COLO668 (cell line): Measurements from ENCODE around the gene CFAP97D2.
"Not testable (repeated sequence)": the region's sequence is repeated elsewhere in the genome, so short reads cannot be mapped to it uniquely, and the experiment has no call there.

Experiments
- DNase-seq: peaks from one replicate; lab custom pipeline; 2025; ENCODE audit not compliant: unreplicated experiment; lab: John Stamatoyannopoulos, UW

CFAP97D2 gene

DNA sequence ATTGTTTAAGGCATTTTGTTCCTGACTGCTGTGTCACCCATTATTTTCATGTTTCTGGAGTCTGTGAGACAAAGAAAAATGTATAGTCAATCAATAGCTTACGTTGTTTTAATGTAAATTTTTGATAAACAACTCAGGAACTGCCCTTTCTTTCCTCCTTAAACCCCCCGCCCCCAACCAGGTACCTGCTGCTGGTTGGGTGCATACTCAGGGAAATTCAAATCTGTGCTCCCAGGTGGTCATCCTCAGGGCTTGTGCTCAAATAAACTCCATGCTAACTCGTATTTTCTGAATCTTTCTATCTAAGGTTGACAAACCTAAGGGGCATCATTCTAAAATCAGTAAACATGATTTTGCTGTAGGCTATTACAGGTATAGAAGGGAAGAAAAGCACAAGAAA lies 51.5 kb downstream of the CFAP97D2 start:
- no peak for DNase-seq

DNA sequence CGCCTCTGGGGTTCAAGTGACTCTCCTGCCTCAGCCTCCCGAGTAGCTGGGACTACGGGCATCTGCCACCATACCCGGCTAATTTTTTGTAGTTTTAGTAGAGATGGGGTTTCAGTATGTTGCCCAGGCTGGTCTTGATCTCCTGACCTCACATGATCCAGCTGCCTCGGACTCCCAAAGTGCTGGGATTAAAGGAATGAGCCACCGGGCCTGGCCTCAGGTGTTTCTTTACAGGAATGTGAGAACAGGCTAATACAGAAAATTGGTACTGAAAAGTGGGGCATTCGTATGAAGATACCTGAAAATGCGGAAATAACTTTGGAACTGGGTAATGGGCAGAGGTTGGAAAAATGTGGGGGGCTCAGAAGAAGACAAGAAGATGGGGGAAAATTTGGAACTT lies 52.8 kb downstream of the CFAP97D2 start:
- no peak for DNase-seq

DNA sequence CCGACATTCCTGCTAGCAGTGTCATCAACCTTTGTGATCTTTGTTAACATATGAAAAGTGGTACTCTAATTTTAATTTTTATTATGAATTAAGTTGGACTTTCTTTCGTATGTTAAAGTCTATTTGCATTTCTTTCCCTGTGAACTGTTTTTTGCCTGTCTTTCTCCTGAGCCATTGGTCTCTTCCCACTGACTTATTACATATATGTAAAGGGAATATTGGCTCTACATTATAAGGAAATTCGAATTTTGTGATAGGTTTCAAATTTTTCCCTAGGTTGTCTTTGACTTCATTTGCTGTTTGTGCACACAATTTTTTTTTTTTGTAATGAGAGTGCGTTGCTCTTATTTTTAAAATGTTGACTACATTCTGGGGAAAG lies 55.2 kb downstream of the CFAP97D2 start:
- DNase-seq: no peak

DNA sequence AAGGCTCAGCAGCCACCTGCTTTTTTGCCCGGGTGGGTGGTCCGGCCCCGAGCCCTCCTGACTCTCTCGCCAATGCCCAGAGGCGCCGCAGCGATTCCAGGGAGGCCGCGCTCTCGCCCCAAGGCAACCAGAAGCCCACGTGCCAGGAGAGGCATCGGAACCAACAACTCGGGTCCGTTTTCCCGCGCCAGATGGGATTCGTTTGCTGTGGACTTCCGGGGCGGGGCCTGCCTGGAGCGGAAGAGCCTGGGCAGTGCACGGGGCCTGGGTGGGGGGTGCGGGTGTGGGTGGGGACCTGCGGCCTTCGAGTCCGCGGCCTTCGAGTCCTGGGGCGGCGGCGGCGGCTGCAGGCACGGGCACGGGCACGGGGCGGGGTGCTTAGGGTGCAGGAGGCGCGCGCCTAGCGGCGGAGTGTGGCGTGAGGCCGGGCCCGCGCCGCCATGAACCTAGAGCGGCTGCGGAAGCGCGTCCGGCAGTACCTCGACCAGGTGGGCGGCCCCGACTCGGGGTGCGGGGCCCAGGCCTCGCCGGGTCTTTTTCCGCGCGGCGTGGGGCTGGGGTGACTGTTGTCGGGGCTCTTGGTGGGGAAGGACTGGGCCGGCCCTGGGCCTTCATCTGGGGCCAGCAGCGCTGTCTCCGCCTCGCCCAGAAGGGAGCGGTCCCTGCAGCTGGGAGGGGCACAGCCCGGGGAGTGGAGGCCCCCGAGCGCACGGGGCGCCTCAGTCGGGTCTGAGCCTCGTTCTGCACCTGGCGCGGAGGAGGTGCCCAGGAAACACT lies 55.8 kb downstream of the CFAP97D2 start, which contains the start of gene CDC16:
CDC16 (plus strand) TSS at position 253 of the 777 bp plus-strand sequence; CDS start at position 441, 188 bp downstream.
- DNase-seq: peak; percentile 99

DNA sequence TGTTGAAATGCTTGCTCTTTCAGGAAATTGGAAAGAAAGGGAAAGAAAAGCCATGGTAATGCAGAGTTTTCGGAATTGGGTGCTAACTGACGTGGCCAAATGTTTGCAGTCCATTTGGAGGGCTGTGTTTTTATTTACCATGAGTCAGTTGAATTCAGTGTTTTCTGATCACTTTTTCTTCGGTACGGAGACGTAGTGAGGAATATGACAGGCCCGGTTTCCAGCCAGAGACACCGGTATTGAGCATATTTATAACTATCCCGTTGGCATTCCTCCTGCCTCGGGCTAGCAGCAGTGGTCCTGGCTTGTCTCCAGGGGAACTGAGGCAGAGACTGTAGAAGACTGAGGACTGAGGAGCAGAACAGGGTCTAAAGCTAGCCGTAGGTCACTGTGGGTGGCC lies 56.6 kb downstream of the CFAP97D2 start:
- DNase-seq: no peak

DNA sequence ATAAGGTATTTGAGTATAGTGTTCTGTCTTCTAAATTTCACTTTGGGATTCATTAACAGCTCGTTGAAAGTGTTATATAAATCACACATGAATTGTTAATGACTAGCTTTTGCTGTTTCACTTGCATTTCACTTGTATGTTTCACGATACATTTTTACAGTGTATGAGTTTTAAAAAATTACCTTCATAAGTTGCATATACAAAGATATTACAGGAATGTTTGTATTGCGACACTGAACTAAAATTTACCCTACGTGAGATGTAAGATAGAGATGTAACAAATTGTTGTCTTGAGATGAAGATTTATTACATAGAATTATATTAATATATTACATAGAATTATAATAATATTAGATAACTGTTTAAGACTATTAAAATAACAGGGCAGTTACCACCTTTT lies 57.2 kb downstream of the CFAP97D2 start:
- no peak for DNase-seq

DNA sequence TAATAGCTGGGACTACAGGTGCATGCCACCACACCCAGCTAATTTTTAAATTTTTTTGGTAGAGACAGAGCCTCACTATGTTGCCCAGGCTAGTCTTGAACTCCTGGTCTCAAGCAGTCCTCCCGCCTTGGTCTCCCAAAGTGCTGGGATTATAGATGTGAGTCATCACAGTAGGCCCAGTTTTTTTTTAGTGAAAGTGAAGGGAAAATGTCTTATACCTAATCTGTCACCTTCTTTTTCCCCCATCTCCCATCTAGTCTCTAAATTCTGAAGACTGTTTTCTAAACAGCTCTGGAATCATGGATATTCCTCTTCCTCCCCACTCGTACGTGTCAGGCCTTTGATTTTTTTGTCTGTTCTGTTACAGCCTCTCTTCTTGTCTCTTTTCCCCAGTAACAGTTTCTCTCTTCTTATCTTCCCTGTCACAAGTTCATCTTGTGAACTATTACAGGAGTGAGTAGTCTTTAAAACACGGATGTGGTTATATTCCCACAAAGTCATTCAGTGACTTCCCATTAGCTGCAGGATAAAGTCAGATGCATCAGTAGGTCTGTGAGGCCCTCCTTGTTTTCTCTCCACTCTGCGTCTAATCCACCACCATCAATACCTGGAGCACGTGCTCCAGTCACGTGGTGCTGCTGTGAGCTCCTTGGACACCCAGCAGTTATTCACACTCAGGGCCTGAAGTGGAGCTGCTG lies 58.5 kb downstream of the CFAP97D2 start:
- no peak for DNase-seq

DNA sequence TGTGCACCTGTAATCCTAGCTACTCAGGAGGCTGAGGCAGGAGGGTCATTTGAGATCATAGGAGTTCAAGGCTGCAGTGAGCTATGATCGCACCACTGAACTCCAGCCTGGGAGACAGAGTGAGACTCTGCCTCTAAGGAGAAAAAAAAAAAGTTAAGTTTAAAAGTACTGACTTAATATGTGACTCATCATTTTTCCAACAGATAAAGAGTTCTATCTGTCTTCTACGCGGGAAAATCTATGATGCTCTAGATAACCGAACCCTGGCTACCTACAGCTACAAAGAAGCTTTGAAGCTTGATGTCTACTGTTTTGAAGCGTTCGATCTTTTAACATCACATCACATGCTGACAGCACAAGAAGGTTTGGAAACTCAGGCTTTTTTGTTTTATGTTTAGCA lies 62.9 kb downstream of the CFAP97D2 start:
- DNase-seq: no peak

DNA sequence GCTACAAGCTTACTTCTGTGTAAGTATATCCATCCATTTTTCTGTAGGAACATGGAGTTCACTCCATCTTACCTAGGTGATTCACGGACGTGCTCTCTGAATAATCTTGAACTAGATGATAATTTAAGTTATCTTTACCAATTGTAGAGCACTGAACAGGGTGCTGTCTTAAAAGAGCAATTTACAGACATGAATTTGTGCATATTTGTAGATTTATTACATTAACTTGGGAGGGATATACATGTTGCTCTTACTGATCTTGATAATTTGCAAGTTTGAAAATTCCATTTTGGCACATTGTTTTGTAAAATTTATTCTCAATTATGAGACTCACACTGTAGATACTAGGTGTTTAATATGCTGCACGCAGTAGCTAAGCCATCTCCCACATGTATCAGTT lies 64.9 kb downstream of the CFAP97D2 start:
- DNase-seq: no peak

DNA sequence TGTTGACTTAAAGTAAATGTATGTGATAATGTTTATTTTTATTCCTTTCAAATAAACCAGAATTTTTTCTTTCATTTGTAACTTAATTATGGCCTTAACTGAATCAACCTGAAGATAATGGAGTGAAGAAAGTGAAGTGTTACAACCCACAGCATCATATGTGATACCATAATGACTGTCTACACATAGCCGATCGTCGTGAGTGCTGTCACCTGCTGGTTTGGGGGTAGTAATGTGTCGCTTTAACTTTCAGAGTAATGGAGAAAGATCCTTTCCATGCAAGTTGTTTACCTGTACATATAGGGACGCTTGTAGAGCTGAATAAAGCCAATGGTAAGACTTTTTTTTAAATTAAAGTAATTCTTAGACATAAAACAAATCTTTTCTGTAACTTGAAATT lies 65.6 kb downstream of the CFAP97D2 start:
- no peak for DNase-seq

DNA sequence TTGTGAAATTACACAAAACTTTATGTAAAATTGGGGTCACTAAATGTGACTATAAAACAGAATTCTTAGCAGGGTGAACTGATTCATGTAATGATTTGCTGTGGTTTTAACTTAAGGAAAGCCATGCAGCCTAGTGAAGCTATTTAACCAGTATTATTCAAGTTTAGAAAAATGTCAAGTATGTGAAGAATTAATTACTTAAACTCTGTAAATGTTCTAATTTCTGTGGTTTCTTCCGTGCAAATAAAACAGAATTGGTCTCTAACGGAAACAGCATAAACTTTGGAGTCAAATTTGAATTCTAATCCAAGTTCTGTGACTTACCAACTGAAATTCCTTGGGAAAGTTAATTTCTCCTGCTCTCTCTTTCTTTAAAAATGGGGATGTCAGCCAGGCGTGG lies 69.0 kb downstream of the CFAP97D2 start:
- no peak for DNase-seq

DNA sequence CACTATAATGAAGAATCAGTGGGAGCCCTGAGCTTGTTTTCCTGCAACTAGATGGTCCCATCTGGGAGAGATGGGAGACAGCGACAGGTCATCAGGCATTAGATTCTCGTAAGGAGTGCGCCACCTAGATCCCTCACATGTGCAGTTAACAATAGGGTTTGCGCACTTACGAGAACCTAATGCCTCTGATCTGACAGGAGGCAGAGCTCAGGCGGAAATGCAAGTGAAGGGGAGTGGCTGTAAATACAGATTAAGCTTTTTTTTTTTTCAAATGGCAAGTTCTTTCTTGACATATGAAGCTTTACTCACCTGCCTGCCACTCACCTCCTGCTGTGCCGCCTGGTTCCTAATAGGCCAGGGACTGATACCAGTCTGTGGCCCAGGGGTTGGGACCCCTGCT lies 70.0 kb downstream of the CFAP97D2 start:
- DNase-seq: no peak

DNA sequence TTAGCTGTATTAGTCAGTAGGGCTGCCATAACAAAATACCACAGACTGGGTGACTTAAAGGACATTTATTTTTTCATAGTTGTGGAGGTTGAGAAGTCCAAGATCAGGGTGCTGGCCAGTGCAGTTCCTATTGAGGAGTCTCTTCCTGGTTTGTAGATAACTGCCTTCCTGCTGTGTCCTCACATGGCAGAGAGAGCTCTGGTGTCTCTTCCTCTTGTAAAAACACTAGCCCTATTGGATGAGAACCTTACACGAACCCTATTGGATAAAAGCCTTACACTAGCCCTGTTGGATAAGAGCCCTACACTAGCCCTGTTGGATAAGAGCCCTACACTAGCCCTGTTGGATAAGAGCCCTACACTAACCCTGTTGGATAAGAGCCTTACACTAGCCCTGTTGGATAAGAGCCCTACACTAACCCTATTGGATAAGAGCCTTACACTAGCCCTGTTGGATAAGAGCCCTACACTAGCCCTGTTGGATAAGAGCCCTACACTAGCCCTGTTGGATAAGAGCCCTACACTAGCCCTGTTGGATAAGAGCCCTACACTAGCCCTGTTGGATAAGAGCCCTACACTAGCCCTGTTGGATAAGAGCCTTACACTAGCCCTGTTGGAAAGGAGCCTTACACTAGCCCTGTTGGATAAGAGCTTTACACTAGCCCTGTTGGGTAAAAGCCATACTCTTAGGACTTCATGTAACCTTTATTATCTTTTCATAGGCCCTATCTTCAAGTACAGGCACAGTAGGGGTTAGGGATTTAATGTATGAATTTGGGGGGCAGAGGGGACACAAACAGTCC lies 72.8 kb downstream of the CFAP97D2 start:
- not testable (repeated sequence) for DNase-seq

DNA sequence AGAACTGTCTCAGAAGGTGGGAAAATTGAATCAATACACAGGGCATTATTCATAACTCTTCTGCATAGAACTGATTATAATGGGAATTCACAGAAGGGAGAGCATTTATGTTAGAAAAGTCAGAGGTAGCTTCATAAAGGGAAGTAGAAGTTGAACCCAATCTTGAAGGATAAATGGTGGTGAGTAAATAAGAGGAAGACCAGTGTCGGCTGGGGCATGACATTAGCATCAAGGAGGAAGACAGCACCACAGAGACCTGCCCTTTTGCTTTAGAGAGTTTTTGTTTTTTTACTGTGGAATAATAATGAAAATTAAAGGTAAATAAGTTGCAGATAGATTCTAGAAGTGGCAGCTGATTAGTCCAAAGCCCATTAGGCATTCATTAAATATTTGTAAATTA lies 77.5 kb downstream of the CFAP97D2 start:
- DNase-seq: no peak

DNA sequence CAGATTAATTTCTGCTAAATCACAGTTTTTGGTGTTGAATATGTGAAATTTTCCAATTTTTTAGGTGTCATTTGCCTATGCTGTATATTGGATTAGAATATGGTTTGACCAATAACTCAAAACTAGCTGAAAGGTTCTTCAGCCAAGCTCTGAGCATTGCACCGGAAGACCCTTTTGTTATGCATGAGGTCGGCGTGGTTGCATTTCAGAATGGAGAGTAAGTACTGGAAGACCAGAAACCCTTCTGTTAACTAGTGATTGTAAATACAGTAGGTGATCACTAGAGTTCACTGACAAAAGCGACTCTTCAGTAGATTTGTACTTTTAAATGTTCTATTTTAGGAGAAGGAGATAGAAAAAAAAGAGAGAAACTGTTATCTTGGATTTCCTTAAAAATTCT lies 78.0 kb downstream of the CFAP97D2 start:
- no peak for DNase-seq

DNA sequence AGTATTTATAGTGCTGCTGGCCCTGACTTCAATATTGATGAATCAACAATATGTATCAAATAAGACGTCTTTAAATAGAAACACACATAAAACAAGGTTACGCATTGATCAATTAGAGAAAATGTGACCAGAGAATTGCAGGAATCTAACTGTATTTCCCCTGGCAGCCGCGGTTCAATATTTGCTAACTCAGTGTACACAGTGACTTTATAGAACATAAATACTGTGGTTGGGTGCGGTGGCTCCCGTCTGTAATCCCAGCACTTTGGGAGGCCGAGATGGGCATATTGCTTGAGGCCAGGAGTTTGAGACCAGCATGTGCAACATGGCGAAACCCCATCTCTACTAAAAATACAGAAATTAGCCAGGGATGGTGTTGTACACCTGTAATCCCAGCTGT lies 79.5 kb downstream of the CFAP97D2 start:
- DNase-seq: peak; percentile 76

DNA sequence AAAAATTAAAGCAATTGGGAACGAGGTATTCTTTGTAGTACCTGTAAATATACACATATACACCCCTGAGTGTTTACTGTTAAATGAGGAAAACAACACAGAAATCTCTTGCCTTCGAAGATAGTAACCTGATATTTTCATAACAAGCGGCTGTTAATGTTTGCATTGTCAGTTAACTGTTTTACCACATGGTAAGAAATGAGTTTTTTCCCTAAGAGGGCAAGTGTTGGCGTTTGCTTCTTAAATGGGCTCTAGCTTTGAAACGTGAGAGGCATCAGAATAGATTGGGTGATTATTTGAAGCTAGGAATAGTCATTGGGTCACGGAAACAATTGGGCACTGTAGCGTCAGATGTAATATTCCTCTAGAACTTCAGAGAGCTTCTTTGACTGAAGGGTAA lies 80.3 kb downstream of the CFAP97D2 start:
- DNase-seq: no peak

DNA sequence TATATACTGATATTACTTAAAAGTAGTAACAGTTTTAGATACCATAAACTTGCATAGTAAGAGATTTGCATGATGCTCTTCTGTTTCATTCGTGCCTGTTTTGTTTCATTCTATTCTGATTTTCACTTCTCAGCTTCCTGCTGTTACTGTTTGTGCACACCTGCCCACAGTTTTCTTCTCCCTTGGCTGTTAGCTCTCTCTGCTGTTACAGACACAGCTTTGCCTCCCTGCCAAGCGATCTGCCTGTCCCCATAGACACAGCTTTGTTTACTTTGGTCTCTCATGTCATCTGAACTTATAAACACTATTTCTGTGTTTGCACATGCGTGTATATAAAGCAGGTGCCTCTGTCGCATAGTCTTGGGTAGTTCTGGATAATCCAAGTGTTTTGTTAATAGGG lies 80.9 kb downstream of the CFAP97D2 start:
- DNase-seq: peak; percentile 89

DNA sequence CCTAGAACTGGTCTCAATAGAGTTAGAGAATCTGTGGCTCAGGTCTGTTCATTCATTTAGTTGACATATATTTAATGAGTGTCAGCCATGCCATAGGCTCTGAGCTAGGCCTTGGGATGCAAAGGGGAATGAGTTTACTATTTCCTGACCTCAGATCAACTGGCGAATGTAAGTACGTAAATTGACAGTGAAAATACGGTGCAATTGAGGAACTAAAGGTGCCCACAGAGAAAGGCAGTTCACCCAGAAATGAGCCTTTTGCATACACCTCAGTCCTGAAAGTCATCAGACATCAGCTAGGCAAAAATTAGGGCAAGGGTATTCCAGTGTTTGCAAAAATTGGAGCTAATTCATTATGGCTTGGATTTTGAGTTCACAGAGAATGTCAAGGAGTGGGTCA lies 81.8 kb downstream of the CFAP97D2 start:
- no peak for DNase-seq

DNA sequence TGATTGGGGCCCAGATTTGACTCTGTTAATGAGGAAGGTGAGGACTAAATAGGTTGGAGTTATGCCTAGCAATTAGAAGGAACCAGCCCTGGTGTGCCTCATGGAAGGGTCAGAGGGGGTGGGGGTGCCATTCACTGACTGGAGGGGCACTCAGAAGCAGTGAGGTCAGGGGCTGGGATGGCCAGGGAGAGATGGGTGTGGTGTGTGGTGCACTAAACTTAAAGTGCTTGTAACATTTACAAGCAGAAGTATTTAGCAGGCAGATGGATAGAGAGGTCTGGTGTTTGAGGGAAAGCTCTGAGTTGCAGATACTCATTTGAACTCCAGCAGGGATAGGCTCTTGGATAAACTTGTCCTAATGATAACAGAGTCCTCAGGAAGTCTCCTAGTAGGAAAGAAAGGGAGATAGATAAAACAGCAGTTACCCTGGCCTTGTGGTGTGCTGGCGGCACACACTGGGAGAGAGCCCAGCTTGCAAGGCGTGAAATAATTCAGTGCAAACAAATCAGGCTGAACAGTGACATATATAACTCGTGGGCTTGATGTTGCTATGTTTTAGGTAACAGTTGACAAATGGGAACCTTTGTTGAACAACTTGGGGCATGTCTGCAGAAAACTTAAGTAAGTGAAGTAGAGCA lies 82.4 kb downstream of the CFAP97D2 start:
- DNase-seq: no peak

DNA sequence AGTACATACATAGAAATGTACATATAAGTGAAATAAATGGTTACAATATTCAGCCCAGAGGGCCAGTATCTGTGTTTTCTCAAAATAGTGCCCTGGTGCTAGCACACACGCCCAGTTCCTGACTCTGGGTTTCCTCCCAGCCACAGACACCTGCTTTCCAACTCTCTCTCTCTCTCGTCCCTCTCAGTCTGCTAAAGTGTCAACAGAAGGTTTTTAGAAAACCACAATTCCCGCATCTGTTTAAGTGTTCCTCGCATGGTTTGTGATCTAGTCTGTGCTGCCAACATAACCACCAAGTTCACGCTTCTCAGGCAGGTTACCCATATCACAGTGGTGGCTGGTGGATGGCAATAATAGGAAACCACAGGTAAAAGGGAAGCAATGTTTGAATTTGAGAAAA lies 84.5 kb downstream of the CFAP97D2 start:
- DNase-seq: no peak
